ENCODE data around the gene TCEANC. TPM values are rescaled to one million over a fixed set of nuclear protein-coding genes. Genes with fewer than 3 reads are reported as not detected.

Gene TCEANC
- total RNA-seq, 2 donors from 2014 or later: 2.9 to 3.5 TPM

DNA sequence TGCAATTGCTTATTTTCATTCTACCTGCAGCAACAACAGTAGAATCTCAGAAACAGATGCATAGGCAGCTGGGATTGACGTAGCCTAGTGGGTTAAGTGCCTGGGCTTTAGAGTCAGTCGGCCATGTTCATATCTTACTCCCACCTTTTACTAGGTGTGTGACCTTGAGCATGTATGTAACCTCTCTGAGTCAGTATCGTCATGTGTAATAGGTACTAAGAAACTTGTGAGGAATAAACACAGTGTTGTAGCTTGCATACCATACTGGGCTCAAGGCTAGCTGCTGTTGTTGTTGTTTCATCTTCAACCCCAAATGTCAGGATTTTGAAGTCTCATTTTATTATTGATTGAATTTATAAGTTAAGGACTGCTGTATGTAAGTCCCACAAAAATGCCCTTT lies 50.2 kb downstream of the TCEANC start:
- Histone ChIP-seq H3K4me1 (peaks cover 4% of the 10 kb centered on the region), H3K36me3 (no peaks in the 10 kb centered on the region), H3K27me3 (no peaks in the 10 kb centered on the region), H3K4me3 (no peak overlapping the region), H3K27ac (no peak overlapping the region), H3K9ac (ENCODE audit: low read depth in 2 of 2, low read length in 2 of 2) (no peak overlapping the region), H3K9me3 (no peaks in the 10 kb centered on the region)
- TF ChIP-seq, protein P1, sequence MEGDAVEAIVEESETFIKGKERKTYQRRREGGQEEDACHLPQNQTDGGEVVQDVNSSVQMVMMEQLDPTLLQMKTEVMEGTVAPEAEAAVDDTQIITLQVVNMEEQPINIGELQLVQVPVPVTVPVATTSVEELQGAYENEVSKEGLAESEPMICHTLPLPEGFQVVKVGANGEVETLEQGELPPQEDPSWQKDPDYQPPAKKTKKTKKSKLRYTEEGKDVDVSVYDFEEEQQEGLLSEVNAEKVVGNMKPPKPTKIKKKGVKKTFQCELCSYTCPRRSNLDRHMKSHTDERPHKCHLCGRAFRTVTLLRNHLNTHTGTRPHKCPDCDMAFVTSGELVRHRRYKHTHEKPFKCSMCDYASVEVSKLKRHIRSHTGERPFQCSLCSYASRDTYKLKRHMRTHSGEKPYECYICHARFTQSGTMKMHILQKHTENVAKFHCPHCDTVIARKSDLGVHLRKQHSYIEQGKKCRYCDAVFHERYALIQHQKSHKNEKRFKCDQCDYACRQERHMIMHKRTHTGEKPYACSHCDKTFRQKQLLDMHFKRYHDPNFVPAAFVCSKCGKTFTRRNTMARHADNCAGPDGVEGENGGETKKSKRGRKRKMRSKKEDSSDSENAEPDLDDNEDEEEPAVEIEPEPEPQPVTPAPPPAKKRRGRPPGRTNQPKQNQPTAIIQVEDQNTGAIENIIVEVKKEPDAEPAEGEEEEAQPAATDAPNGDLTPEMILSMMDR (IDR thresholded peaks at IDR 0.05): no peak
- intact Hi-C loops (cut with DNase I): no loop called here
- no peak for DNase-seq

DNA sequence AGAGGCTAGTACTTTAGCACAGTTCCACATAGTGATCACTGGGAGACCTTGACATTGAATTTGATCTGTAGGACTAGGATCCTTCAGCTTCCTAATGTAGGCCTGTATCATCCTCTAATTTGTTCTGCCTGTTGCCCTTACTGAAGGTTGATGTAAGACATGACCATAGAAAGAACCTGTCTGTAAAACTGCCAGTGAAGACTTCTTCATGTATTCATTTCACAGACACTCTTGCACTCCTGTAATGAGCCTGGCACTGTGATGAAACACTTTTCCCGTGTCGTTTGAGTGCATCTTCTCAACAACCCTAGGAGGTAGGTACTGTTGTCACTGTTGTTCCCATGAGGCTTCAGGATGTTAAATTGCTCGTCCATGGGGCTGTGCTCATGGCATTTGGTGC lies 50.6 kb downstream of the TCEANC start:
- H3K27ac ChIP-seq: no peak overlapping the region
- no peaks in the 10 kb centered on the region for H3K36me3 ChIP-seq
- H3K4me3 ChIP-seq: no peak overlapping the region
- no peak overlapping the region for H3K9ac ChIP-seq (ENCODE audit: low read depth in 2 of 2, low read length in 2 of 2)
- H3K9me3 ChIP-seq: no peaks in the 10 kb centered on the region
- intact Hi-C loops (cut with DNase I): no loop called here
- DNase-seq: no peak
- TF ChIP-seq, protein P1 (IDR thresholded peaks at IDR 0.05): no peak
- no peaks in the 10 kb centered on the region for H3K27me3 ChIP-seq
- H3K4me1 ChIP-seq: peaks cover 4% of the 10 kb centered on the region

DNA sequence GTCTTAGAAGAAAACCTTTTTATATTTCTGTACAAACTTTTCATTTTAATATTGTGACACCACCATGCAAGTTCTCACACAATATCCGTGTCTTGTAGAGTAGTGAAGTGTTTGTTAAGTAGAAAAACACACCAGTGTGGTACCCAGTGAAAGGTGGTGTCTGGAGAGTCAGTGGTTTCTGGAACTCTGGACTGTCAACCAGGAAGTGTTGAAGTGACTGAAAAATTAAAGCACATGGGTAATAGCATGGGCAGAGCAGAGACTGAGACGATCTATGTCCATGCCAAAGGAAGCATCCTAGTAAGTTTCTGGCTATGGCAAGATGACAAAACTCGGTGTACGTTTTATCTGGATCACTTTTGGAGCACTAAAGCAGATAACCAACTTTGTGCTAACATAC lies 58.2 kb downstream of the TCEANC start:
- Histone ChIP-seq H3K4me1 (no peaks in the 10 kb centered on the region), H3K9me3 (no peaks in the 10 kb centered on the region), H3K36me3 (no peaks in the 10 kb centered on the region), H3K4me3 (no peak overlapping the region), H3K27me3 (no peaks in the 10 kb centered on the region), H3K9ac (ENCODE audit: low read depth in 2 of 2, low read length in 2 of 2) (no peak overlapping the region), H3K27ac (no peak overlapping the region)
- TF ChIP-seq, protein P1 (IDR thresholded peaks at IDR 0.05): no peak
- no peak for DNase-seq
- intact Hi-C loops (cut with DNase I): no loop called here

Other genes starting within 250 kb of the TCEANC start
- under 1 TPM; 0.10 to 0.27 TPM for gene EGFL6, start 83.5 kb upstream of the TCEANC start, total RNA-seq
- gene RAB9A, start 36.0 kb downstream of the TCEANC start, total RNA-seq: 10 to 100 TPM; 23.0 to 67.1 TPM
- gene TRAPPC2, start 81.5 kb downstream of the TCEANC start, total RNA-seq: 10 to 100 TPM; 20.4 to 20.9 TPM
- 10 to 100 TPM; 29.9 to 35.5 TPM for gene OFD1, start 81.6 kb downstream of the TCEANC start, total RNA-seq
- gene GPM6B, start 164.0 kb downstream of the TCEANC start, total RNA-seq: 1 to 10 TPM; 2.7 to 8.6 TPM

Data from colonic mucosa (tissue), 4 donors.